Sigmoid colon (tissue), 4 donors: ENCODE measurements around the gene EARS2.

ENCODE experiments used
- POLR2A ChIP-seq, 2 donors: fragments of 450-650 bp; IDR thresholded peaks; one replicate each; pipeline ENCODE4 v1.6.1; 2016; ENCODE audit warnings: antibody characterized with exemption in 2 of 2, mild to moderate bottlenecking in 2 of 2, moderate library complexity in 2 of 2
- POLR2AphosphoS5 ChIP-seq, 4 donors: sonication (generic); formaldehyde crosslinking; IDR thresholded peaks; one replicate each; pipeline ENCODE4 v1.6.1; 2017; ENCODE audit warnings: antibody characterized with exemption in 4 of 4
- TF ChIP-seq, protein P1 (sequence below), 4 experiments: fragments of 450-650 bp in 3 of 4; fragments of 200-600 bp in 1 of 4; IDR thresholded peaks; one replicate each; pipeline ENCODE4 v1.5.1; 2016 to 2019; ENCODE audit warnings: antibody characterized with exemption in 4 of 4, mild to moderate bottlenecking in 3 of 4, moderate library complexity in 2 of 4

DNA sequence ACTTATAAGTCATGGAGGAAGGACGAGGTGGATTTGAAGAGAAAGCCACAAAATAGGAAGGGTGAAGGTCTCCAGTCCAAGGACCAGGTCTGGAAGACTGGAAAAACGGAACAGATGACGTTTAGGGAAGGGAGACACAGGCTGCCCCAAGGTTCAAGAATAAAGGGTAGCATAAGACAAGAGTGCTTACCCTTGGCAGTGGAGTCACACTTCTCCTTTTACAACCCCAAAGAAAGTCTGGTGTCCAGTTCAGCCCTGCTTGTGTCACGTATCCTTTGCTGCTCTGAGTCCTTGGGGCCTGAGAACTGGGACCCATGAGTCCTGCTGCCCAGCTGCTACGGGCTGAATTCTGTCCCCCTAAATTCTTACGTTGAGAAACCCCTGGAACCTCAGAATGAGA lies 33.8 kb downstream of the EARS2 start:
- TF ChIP-seq, protein P1, sequence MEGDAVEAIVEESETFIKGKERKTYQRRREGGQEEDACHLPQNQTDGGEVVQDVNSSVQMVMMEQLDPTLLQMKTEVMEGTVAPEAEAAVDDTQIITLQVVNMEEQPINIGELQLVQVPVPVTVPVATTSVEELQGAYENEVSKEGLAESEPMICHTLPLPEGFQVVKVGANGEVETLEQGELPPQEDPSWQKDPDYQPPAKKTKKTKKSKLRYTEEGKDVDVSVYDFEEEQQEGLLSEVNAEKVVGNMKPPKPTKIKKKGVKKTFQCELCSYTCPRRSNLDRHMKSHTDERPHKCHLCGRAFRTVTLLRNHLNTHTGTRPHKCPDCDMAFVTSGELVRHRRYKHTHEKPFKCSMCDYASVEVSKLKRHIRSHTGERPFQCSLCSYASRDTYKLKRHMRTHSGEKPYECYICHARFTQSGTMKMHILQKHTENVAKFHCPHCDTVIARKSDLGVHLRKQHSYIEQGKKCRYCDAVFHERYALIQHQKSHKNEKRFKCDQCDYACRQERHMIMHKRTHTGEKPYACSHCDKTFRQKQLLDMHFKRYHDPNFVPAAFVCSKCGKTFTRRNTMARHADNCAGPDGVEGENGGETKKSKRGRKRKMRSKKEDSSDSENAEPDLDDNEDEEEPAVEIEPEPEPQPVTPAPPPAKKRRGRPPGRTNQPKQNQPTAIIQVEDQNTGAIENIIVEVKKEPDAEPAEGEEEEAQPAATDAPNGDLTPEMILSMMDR (IDR thresholded peaks at IDR 0.05) = no peak
- TF ChIP-seq POLR2A (IDR thresholded peaks at IDR 0.05) (no peak), POLR2AphosphoS5 (IDR thresholded peaks at IDR 0.05) (no peak)
